Duodenal mucosa (tissue), 2 donors: ENCODE measurements around the gene REXO1.
"Not testable (repeated sequence)": the region's sequence is repeated elsewhere in the genome, so short reads cannot be mapped to it uniquely, and the experiment has no call there.

ENCODE experiments used
- H3K27ac ChIP-seq: one replicate; pipeline ENCODE4 v1.7.0; 2013; ENCODE audit warnings: low read depth, low read length
- H3K27me3 ChIP-seq, 2 donors: one replicate each; pipeline ENCODE4 v1.7.0; 2013; ENCODE audit warnings: low read length in 2 of 2, control low read depth in 1 of 2; ENCODE audit not compliant: insufficient read depth in 2 of 2, control insufficient read depth in 1 of 2
- H3K36me3 ChIP-seq, 2 donors: one replicate each; pipeline ENCODE4 v1.7.0; 2013; ENCODE audit warnings: low read length in 2 of 2, control low read depth in 1 of 2; ENCODE audit not compliant: insufficient read depth in 2 of 2, control insufficient read depth in 1 of 2
- H3K4me1 ChIP-seq, 2 donors: one replicate each; pipeline ENCODE4 v1.7.0; 2013; ENCODE audit warnings: low read length in 2 of 2, control low read depth in 1 of 2; ENCODE audit not compliant: insufficient read depth in 2 of 2, control insufficient read depth in 1 of 2
- H3K4me3 ChIP-seq, 2 donors: one replicate each; pipeline ENCODE4 v1.7.0; 2013; ENCODE audit warnings: low read length in 2 of 2, low read depth in 1 of 2
- H3K9ac ChIP-seq, 2 donors: one replicate each; pipeline ENCODE4 v1.7.0; 2013; ENCODE audit warnings: low read length in 2 of 2, low read depth in 1 of 2
- H3K9me3 ChIP-seq, 2 donors: one replicate each; pipeline ENCODE4 v1.7.0; 2013; ENCODE audit warnings: low read length in 2 of 2, control low read depth in 1 of 2; ENCODE audit not compliant: control insufficient read depth in 1 of 2

The REXO1 gene, protein sequence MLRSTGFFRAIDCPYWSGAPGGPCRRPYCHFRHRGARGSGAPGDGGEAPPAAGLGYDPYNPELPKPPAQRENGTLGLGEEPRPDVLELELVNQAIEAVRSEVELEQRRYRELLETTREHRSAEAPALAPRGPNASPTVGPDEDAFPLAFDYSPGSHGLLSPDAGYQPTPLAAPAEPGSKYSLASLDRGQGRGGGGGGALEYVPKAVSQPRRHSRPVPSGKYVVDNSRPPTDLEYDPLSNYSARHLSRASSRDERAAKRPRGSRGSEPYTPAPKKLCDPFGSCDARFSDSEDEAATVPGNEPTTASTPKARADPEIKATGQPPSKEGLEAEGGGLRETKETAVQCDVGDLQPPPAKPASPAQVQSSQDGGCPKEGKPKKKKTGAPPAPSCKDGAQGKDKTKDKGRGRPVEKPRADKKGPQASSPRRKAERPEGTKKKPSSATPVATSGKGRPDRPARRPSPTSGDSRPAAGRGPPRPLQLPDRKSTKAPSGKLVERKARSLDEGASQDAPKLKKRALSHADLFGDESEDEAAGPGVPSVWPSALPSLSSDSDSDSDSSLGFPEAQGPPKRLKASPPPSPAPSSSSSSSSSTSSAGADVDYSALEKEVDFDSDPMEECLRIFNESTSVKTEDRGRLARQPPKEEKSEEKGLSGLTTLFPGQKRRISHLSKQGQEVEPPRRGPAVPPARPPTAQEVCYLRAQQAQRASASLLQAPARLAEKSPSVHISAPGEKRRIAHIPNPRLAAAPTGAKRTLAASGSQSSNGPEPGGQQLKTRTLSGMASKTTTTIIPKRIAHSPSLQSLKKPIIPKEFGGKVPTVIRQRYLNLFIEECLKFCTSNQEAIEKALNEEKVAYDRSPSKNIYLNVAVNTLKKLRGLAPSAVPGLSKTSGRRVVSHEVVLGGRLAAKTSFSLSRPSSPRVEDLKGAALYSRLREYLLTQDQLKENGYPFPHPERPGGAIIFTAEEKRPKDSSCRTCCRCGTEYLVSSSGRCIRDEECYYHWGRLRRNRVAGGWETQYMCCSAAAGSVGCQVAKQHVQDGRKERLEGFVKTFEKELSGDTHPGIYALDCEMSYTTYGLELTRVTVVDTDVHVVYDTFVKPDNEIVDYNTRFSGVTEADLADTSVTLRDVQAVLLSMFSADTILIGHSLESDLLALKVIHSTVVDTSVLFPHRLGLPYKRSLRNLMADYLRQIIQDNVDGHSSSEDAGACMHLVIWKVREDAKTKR

GRCh38 chr19:1848399-1849131, at the start of gene REXO1:
Gene REXO1, minus strand, starts transcription at chr19:1848483. Its CDS starts 125 bp downstream, at chr19:1848358.
- H3K9me3 ChIP-seq, result no peaks in the 10 kb centered on the region
- peak within 1 kb of the TSS; percentile 99 for H3K27ac ChIP-seq
- peak within 1 kb of the TSS; percentile 91 to 95 for H3K4me3 ChIP-seq
- peak within 1 kb of the TSS; percentile 71 to 87 for H3K9ac ChIP-seq
- H3K36me3 ChIP-seq, result peaks cover 0 to 19% of the 10 kb centered on the region in 2 donors
- peaks cover 39 to 45% of the 10 kb centered on the region in 2 donors for H3K4me1 ChIP-seq
- H3K27me3 ChIP-seq, result no peaks in the 10 kb centered on the region

DNA sequence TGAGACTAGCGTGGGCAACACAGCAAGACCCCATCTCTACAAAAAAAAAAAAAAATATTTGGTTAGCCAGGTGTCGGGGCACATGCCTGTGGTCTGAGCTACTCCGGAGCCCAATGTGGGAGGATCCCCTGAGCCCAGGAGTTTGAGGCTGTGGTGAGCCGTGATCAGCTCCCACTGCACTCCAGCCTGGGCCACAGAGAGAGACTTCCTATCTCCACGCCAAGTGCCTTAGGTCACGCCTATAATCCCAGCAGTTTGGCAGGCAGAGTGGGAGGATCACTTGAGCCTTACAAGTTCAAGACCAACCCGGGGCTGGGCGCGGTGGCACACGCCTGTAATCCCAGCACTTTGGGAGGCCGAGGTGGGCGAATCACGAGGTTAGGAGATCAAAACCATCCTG, 48.2 kb upstream of the REXO1 start:
- no peak overlapping the region for H3K4me3 ChIP-seq
- no peak overlapping the region for H3K27ac ChIP-seq
- H3K9me3 ChIP-seq, result no peaks in the 10 kb centered on the region
- no peak overlapping the region for H3K9ac ChIP-seq
- H3K36me3 ChIP-seq, result no peaks in the 10 kb centered on the region
- H3K4me1 ChIP-seq, result no peaks in the 10 kb centered on the region
- H3K27me3 ChIP-seq, result no peaks in the 10 kb centered on the region

DNA sequence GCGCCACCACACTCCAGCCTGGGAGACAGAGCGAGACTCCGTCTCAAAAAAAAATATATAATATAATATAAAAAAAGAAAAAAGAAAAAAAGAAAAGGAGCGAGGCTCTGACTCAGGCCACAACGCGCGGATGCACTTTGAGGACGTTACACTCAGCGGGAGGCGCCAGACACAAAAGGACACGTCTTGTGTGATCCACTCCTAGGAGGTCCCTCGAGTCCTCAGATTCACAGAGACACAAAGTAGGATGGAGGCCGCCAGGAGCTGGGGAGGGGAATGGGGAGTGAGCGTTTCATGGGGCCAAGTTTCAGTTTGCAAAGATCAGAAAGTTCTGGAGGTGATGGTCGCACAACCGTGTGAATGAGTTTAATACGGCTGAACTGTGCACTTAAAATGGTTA, 45.5 kb upstream of the REXO1 start:
- Histone ChIP-seq H3K27ac (no peak overlapping the region), H3K36me3 (no peaks in the 10 kb centered on the region), H3K9me3 (no peaks in the 10 kb centered on the region), H3K4me3 (no peak overlapping the region), H3K27me3 (no peaks in the 10 kb centered on the region), H3K9ac (no peak overlapping the region), H3K4me1 (no peaks in the 10 kb centered on the region)

- H3K9me3 ChIP-seq, result no peaks in the 10 kb centered on the region
- no peaks in the 10 kb centered on the region for H3K36me3 ChIP-seq
- H3K27me3 ChIP-seq, result no peaks in the 10 kb centered on the region
- no peak overlapping the region for H3K4me3 ChIP-seq
- no peaks in the 10 kb centered on the region for H3K4me1 ChIP-seq
- no peak overlapping the region for H3K27ac ChIP-seq
- H3K9ac ChIP-seq, result no peak overlapping the region
Measured at GRCh38 chr19:1889907-1890306, 41.6 kb upstream of the REXO1 start.

GRCh38 chr19:1888385-1888784, 40.1 kb upstream of the REXO1 start:
- H3K36me3 ChIP-seq, result no peaks in the 10 kb centered on the region
- no peak overlapping the region for H3K27ac ChIP-seq
- H3K9me3 ChIP-seq, result no peaks in the 10 kb centered on the region
- H3K27me3 ChIP-seq, result no peaks in the 10 kb centered on the region
- H3K4me3 ChIP-seq, result no peak overlapping the region
- H3K9ac ChIP-seq, result no peak overlapping the region
- peaks cover 11 to 13% of the 10 kb centered on the region in 2 donors for H3K4me1 ChIP-seq

DNA sequence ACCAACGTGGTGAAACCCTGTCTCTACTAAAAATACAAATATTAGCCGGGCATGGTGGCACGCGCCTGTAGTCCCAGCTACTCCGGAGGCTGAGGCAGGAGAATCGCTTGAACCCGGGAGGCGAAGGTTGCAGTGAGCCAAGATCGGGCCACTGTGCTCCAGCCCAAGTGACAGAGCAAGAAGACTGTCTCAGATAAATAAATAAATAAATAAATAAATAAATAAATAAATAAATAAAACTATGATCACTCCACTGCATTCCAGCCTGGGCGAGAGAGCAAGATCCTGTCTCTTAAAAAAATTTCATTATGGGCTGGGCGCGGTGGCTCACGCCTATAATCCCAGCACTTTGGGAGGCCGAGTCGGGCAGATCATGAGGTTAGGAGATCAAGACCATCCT, 38.1 kb upstream of the REXO1 start:
- H3K9me3 ChIP-seq, H3K4me3 ChIP-seq, H3K27ac ChIP-seq, H3K36me3 ChIP-seq, H3K27me3 ChIP-seq, H3K9ac ChIP-seq: not testable (repeated sequence)
- peaks cover 19 to 27% of the 10 kb centered on the region in 2 donors for H3K4me1 ChIP-seq

DNA sequence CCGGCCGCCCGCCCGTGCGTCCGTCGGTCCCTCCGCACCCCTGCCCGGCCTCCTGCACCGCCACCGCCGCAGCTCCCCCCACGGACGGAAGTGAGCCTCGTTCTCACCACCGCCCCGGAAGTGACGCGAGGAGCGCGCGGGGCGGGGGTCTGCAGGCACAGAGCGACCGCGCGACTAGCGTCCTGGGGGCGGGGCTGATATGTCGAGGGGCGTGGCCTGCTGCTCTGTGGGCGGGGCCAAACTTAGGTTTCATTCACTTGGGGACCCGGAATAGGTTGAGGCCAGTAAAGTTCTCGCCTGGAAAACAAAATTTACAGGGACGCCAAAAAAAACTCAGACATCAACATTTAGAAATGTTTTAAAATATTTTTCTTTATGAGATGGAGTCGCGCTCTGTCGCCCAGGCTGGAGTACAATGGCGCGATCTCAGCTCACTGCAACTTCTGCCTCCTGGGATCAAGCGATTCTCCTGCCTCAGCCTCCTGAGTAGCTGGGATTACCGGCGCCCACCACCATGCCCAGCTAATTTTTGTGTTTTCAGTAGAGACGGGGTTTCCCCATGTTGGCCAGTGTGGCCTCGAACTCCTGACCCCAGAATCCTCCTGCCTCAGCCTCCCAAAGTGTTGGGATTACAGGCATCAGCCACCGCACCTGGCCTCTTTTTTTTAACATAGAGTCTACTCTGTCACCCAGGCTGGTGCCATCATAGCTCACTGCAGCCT, 37.3 kb upstream of the REXO1 start, which contains the start of gene ABHD17A:
Gene ABHD17A (minus strand): TSS at position 99 of the 722 bp plus-strand sequence. CDS start 3,930 bp downstream, outside the sequence.
- not testable (repeated sequence) for H3K9me3 ChIP-seq, H3K36me3 ChIP-seq, H3K27me3 ChIP-seq
- Histone ChIP-seq H3K4me3 (peak within 1 kb of the TSS; percentile 77 to 91), H3K9ac (peak within 1 kb of the TSS; percentile 77 to 97), H3K27ac (peak within 1 kb of the TSS; percentile 72), H3K4me1 (peaks cover 19 to 27% of the 10 kb centered on the region in 2 donors)

DNA sequence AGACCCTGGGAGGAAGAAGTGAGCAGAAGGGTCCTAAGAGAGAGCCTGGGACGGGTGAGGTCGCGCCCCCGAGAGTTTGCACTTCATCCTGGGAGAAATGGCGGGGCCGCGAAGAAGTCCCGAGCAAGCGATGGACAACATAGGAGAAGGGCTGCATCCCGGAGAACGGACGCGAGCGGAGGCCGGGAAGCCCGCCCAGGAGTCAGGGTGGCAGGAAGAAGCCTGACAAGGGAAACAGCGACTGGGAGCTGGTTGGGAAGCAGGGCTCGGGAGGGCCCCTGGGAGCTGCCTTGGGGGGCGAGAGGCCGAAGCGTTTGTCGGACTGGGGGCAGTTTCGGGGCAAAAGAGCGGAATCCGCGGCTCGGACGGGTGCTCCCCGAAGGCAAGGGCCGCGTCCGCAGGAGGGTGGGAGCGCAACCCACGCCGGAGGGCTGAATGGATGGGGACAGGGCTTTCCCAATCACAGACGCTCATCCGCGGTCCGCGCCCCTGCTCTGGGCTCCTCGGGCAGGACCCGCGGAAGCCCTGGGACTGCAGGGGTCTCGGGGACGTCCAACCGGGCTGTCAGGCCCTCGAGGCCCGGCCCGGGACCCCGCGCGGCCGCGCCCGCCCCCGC, 36.5 kb upstream of the REXO1 start:
- Histone ChIP-seq H3K4me1 (peaks cover 19 to 27% of the 10 kb centered on the region in 2 donors), H3K9ac (peak overlapping the region; percentile 77 to 97)

More for the DNA sequence above, 36.5 kb upstream of the REXO1 start:
- no peaks in the 10 kb centered on the region for H3K27me3 ChIP-seq
- H3K27ac ChIP-seq, result peak overlapping the region; percentile 72
- H3K9me3 ChIP-seq, result no peaks in the 10 kb centered on the region
- H3K36me3 ChIP-seq, result peaks cover 0 to 13% of the 10 kb centered on the region in 2 donors
- peak overlapping the region; percentile 77 to 91 for H3K4me3 ChIP-seq
